Fibroblast of lung (primary cell): Measurements from ENCODE around the gene ACAD8. TPM values are rescaled to one million over a fixed set of nuclear protein-coding genes. Genes with fewer than 3 reads are reported as not detected.
"Not testable (repeated sequence)": the region's sequence is repeated elsewhere in the genome, so short reads cannot be mapped to it uniquely, and the experiment has no call there.

Source experiments
- DNase-seq, 2 donors: peaks; one replicate each; pipeline versions ENCODE4 v3.0.0 to v3.0.0-alpha.2; 2010; ENCODE audit warnings: low read depth in 2 of 2
- H2AFZ ChIP-seq: 2 replicates; pipeline ENCODE4 v1.5.1; 2012; ENCODE audit warnings: low read length, control low read depth, inconsistent platforms
- H3K27ac ChIP-seq: 2 replicates; pipeline ENCODE4 v1.5.1; 2011; ENCODE audit warnings: low read length, control low read depth; ENCODE audit not compliant: insufficient read depth
- H3K27me3 ChIP-seq: 2 replicates; pipeline ENCODE4 v1.5.1; 2011; ENCODE audit warnings: mild to moderate bottlenecking, low read length; ENCODE audit not compliant: control insufficient read depth, insufficient read depth
- H3K36me3 ChIP-seq: 2 replicates; pipeline ENCODE4 v1.5.1; 2011; ENCODE audit warnings: low read length; ENCODE audit not compliant: control insufficient read depth, insufficient read depth
- H3K4me1 ChIP-seq: 2 replicates; pipeline ENCODE4 v1.5.1; 2011; ENCODE audit warnings: low read length; ENCODE audit not compliant: control insufficient read depth, insufficient read depth; ENCODE audit errors: extremely low read depth
- H3K4me2 ChIP-seq: 2 replicates; pipeline ENCODE4 v1.5.1; 2011; ENCODE audit warnings: low read length, control low read depth; ENCODE audit not compliant: insufficient read depth; ENCODE audit errors: extremely low read depth
- H3K4me3 ChIP-seq, 4 experiments: fragments of 200-600 bp in 1 of 4; sonication (generic) in 1 of 4; replicated peaks in 1 of 4; 2 replicates each; pipeline ENCODE4 v1.5.1; 2011 to 2016; ENCODE audit warnings: low read length in 4 of 4, low read depth in 3 of 4, mild to moderate bottlenecking in 3 of 4, control low read depth in 2 of 4, inconsistent platforms in 1 of 4, mixed read lengths in 1 of 4; ENCODE audit not compliant: insufficient read depth in 1 of 4; ENCODE audit errors: control extremely low read depth in 1 of 4
- H3K79me2 ChIP-seq: 2 replicates; pipeline ENCODE4 v1.5.1; 2012; ENCODE audit warnings: mild to moderate bottlenecking, low read length, inconsistent platforms; ENCODE audit not compliant: control insufficient read depth, insufficient read depth
- H3K9ac ChIP-seq: 2 replicates; pipeline ENCODE4 v1.5.1; 2011; ENCODE audit warnings: mild to moderate bottlenecking, low read length, control low read depth; ENCODE audit not compliant: insufficient read depth
- H3K9me3 ChIP-seq: 2 replicates; pipeline ENCODE4 v1.5.1; 2012; ENCODE audit warnings: low read depth, low read length; ENCODE audit not compliant: control insufficient read depth, insufficient read depth
- H4K20me1 ChIP-seq: 2 replicates; pipeline ENCODE4 v1.5.1; 2011; ENCODE audit warnings: low read length; ENCODE audit not compliant: control insufficient read depth, insufficient read depth; ENCODE audit errors: extremely low read depth
- EZH2 ChIP-seq: IDR thresholded peaks from 2 replicates; pipeline ENCODE4 v1.5.1; 2012; ENCODE audit warnings: low read length, control low read depth, mild to moderate bottlenecking; ENCODE audit errors: missing control alignments
- polyA plus RNA-seq, 2 donors: library from polyadenylated mRNA; depleted of rRNA in 1 of 2; stranded (reverse) in 1 of 2; unstranded in 1 of 2; fragments of >200 nt; gene quantifications; 2 replicates each; pipeline ENCODE4 v1.2.1, GENCODE V29; 2011 to 2012; ENCODE audit warnings: missing spikeins in 1 of 2
- total RNA-seq: library from RNA; depleted of rRNA; stranded (reverse); fragments of >200 nt; gene quantifications from 2 replicates; pipeline ENCODE4 v1.2.1, GENCODE V29; 2014
- TF ChIP-seq, protein P1 (sequence below), 2 donors: IDR thresholded peaks in 1 of 2; conservative IDR thresholded peaks in 1 of 2; 1 replicate in 1 of 2; 2 replicates in 1 of 2; pipeline ENCODE4 v1.5.1; 2011 to 2012; ENCODE audit warnings: low read length in 2 of 2, control low read depth in 1 of 2, inconsistent platforms in 1 of 2, low read depth in 1 of 2, mild to moderate bottlenecking in 1 of 2

ACAD8 gene
- total and polyA plus RNA-seq, 2 donors (not counting 1 experiment from before 2014, with no cell fraction given): 16.8 to 19.6 TPM

DNA sequence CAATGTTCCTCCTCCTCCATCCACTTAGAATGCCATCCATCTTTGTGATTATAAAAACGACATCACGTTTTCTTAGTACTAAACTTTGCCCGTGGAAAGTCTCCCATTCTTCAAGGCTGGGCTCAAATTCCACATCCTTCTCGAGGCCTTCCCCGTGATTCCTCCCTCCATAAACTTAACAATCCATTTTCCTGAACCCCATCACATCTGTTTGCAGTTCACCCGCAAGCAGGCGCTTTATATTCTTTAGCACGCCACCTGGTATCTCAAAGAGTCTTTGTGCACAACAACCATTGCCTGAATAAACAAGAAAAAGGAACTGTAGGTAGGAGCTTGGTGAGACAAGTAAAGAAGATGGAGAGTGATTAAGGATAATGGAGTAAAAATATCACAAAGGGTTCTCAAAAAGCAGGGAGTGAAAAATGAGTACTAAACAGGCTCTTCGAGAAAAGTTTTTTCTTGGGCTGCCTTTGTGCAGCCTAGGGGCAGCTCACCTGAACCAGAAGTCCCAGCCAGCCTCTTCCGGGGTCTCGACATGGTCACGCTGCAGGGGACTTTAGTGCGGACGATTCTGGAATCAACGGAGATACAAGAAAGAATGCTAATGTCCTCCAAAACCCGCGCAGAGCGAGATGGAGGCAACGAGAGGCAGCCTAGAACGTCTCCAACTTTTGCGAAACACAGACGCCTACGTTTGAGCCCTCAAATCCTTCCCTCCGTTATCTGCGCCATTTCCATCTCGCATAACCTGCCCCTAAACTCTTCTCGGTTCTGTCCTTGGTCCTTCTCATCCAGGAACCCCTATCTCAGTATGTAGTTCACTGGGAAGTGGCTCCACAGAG is 801 bp upstream of the ACAD8 start:
- H3K9me3 ChIP-seq: no peaks in the 10 kb centered on the region
- H3K4me3 ChIP-seq: peak overlapping the region; percentile 91 to 96 (median 92)
- H3K4me2 ChIP-seq: peak overlapping the region; percentile 95
- peaks cover 1% of the 10 kb centered on the region for H3K36me3 ChIP-seq
- TF ChIP-seq, protein P1, sequence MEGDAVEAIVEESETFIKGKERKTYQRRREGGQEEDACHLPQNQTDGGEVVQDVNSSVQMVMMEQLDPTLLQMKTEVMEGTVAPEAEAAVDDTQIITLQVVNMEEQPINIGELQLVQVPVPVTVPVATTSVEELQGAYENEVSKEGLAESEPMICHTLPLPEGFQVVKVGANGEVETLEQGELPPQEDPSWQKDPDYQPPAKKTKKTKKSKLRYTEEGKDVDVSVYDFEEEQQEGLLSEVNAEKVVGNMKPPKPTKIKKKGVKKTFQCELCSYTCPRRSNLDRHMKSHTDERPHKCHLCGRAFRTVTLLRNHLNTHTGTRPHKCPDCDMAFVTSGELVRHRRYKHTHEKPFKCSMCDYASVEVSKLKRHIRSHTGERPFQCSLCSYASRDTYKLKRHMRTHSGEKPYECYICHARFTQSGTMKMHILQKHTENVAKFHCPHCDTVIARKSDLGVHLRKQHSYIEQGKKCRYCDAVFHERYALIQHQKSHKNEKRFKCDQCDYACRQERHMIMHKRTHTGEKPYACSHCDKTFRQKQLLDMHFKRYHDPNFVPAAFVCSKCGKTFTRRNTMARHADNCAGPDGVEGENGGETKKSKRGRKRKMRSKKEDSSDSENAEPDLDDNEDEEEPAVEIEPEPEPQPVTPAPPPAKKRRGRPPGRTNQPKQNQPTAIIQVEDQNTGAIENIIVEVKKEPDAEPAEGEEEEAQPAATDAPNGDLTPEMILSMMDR (conservative IDR thresholded peaks at IDR 0.05 in 1 of 2, IDR thresholded peaks at IDR 0.05 in 1 of 2; ENCODE audit: low read depth in 1 of 2, low read length in 2 of 2): no peak
- no peak for TF ChIP-seq EZH2
- no peaks in the 10 kb centered on the region for H4K20me1 ChIP-seq
- peak overlapping the region; percentile 68 for H3K9ac ChIP-seq
- DNase-seq: no peak
- H3K27me3 ChIP-seq: no peaks in the 10 kb centered on the region
- H3K79me2 ChIP-seq: peaks cover 5% of the 10 kb centered on the region
- peak overlapping the region; percentile 70 for H3K27ac ChIP-seq
- peak overlapping the region; percentile 97 for H2AFZ ChIP-seq
- peaks cover 6% of the 10 kb centered on the region for H3K4me1 ChIP-seq

DNA sequence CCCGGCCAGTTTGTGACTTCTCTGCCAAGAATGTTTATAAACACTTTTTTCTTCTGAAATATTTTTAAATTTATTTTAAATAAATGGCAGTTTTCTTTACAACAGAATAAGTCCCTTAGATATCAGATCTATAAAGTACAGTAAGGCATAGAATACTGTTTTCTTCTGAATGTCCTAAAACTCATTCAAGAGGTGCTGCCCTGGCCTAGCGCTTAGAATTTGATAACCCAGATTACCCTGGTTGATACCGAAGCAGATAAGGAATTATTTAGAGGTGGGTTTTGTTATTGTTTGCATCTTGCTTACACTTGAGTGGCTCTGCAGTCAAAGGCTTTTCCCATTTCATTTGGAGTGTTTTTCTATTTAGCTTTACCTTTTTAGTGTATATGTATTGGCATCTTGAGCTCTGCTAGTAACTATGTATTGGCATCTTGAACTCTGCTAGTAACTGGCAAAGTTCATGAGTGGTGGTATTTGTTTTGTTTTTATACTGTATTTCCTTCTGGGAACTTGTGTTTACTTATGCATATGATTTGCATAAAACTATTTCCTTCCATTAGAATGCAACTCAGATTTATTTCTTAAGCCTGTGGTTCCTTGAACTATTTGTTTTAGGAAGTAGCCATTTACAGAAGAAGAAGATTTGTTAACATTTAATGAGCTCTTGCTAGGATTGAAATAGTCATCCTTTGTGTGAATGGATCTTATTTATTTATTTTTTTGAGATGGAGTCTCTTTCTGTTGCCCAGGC is 1.2 kb downstream of the ACAD8 start:
- H3K4me1 ChIP-seq: peaks cover 6% of the 10 kb centered on the region
- peaks cover 5% of the 10 kb centered on the region for H3K79me2 ChIP-seq
- TF ChIP-seq, protein P1 (conservative IDR thresholded peaks at IDR 0.05 in 1 of 2, IDR thresholded peaks at IDR 0.05 in 1 of 2; ENCODE audit: low read depth in 1 of 2, low read length in 2 of 2): no peak
- no peak for TF ChIP-seq EZH2
- peak overlapping the region; percentile 76 to 96 (median 92) for H3K4me3 ChIP-seq
- no peak for DNase-seq
- H3K27ac ChIP-seq: no peak overlapping the region
- no peak overlapping the region for H3K9ac ChIP-seq
- H3K27me3 ChIP-seq: no peaks in the 10 kb centered on the region
- H3K4me2 ChIP-seq: peak overlapping the region; percentile 72
- peaks cover 1% of the 10 kb centered on the region for H3K36me3 ChIP-seq
- H4K20me1 ChIP-seq: no peaks in the 10 kb centered on the region
- H3K9me3 ChIP-seq: no peaks in the 10 kb centered on the region
- no peak overlapping the region for H2AFZ ChIP-seq

GRCh38 chr11:134255184-134255561 is 1.8 kb downstream of the ACAD8 start:
- H2AFZ ChIP-seq, H3K9ac ChIP-seq, H3K4me2 ChIP-seq, H3K9me3 ChIP-seq, H3K27me3 ChIP-seq, H3K4me1 ChIP-seq, H4K20me1 ChIP-seq, DNase-seq, H3K4me3 ChIP-seq, H3K27ac ChIP-seq, H3K36me3 ChIP-seq, H3K79me2 ChIP-seq: not testable (repeated sequence)
